Measurements from ENCODE around the gene MAP3K19.

MAP3K19 gene

GRCh38 chr2:135076556-135076955 is 29.3 kb upstream of the MAP3K19 start:
- Histone ChIP-seq H3K27me3 (ENCODE audit: control insufficient read depth in 1 of 2, insufficient read depth in 2 of 2, low read length in 2 of 2) (no peaks in the 10 kb centered on the region), H3K9ac (ENCODE audit: low read length) (no peak overlapping the region), H3K36me3 (ENCODE audit: insufficient read depth, low read length) (no peaks in the 10 kb centered on the region), H3K4me3 (ENCODE audit: low read depth in 1 of 2, low read length in 2 of 2) (no peak overlapping the region), H3K27ac (ENCODE audit: low read depth, low read length) (no peak overlapping the region), H3K4me1 (ENCODE audit: insufficient read depth, low read length) (peaks cover 8% of the 10 kb centered on the region), H3K9me3 (ENCODE audit: low read length) (no peaks in the 10 kb centered on the region)

- Histone ChIP-seq H3K27me3 (ENCODE audit: control insufficient read depth in 1 of 2, insufficient read depth in 2 of 2, low read length in 2 of 2) (no peaks in the 10 kb centered on the region), H3K36me3 (ENCODE audit: insufficient read depth, low read length) (no peaks in the 10 kb centered on the region), H3K27ac (ENCODE audit: low read depth, low read length) (no peak overlapping the region), H3K9ac (ENCODE audit: low read length) (no peak overlapping the region), H3K4me3 (ENCODE audit: low read depth in 1 of 2, low read length in 2 of 2) (no peak overlapping the region), H3K4me1 (ENCODE audit: insufficient read depth, low read length) (peaks cover 8% of the 10 kb centered on the region), H3K9me3 (ENCODE audit: low read length) (no peaks in the 10 kb centered on the region)
These were observed 27.0 kb upstream of the MAP3K19 start for GRCh38 chr2:135074216-135074615.

- Histone ChIP-seq H3K9ac (ENCODE audit: low read length) (no peak overlapping the region), H3K9me3 (ENCODE audit: low read length) (no peaks in the 10 kb centered on the region), H3K27me3 (ENCODE audit: control insufficient read depth in 1 of 2, insufficient read depth in 2 of 2, low read length in 2 of 2) (no peaks in the 10 kb centered on the region), H3K36me3 (ENCODE audit: insufficient read depth, low read length) (no peaks in the 10 kb centered on the region), H3K27ac (ENCODE audit: low read depth, low read length) (no peak overlapping the region), H3K4me3 (ENCODE audit: low read depth in 1 of 2, low read length in 2 of 2) (no peak overlapping the region), H3K4me1 (ENCODE audit: insufficient read depth, low read length) (peaks cover 9% of the 10 kb centered on the region)
These were observed 25.1 kb upstream of the MAP3K19 start for GRCh38 chr2:135072125-135072997.

- no peak overlapping the region for H3K4me3 ChIP-seq (ENCODE audit: low read depth in 1 of 2, low read length in 2 of 2)
- H3K9me3 ChIP-seq (ENCODE audit: low read length), result no peaks in the 10 kb centered on the region
- H3K9ac ChIP-seq (ENCODE audit: low read length), result no peak overlapping the region
- no peaks in the 10 kb centered on the region for H3K27me3 ChIP-seq (ENCODE audit: control insufficient read depth in 1 of 2, insufficient read depth in 2 of 2, low read length in 2 of 2)
- H3K27ac ChIP-seq (ENCODE audit: low read depth, low read length), result no peak overlapping the region
- peaks cover under 1% of the 10 kb centered on the region for H3K36me3 ChIP-seq (ENCODE audit: insufficient read depth, low read length)
- H3K4me1 ChIP-seq (ENCODE audit: insufficient read depth, low read length), result peaks cover 23% of the 10 kb centered on the region
These were observed 19.5 kb upstream of the MAP3K19 start for GRCh38 chr2:135066710-135067109.

- H3K9ac ChIP-seq (ENCODE audit: low read length), result no peak overlapping the region
- H3K4me1 ChIP-seq (ENCODE audit: insufficient read depth, low read length), result peaks cover 23% of the 10 kb centered on the region
- no peak overlapping the region for H3K4me3 ChIP-seq (ENCODE audit: low read depth in 1 of 2, low read length in 2 of 2)
- H3K27ac ChIP-seq (ENCODE audit: low read depth, low read length), result no peak overlapping the region
- H3K27me3 ChIP-seq (ENCODE audit: control insufficient read depth in 1 of 2, insufficient read depth in 2 of 2, low read length in 2 of 2), result no peaks in the 10 kb centered on the region
- no peaks in the 10 kb centered on the region for H3K9me3 ChIP-seq (ENCODE audit: low read length)
- H3K36me3 ChIP-seq (ENCODE audit: insufficient read depth, low read length), result peaks cover 10% of the 10 kb centered on the region
These were observed 16.9 kb upstream of the MAP3K19 start for GRCh38 chr2:135064149-135064548.

GRCh38 chr2:135063210-135063609 is 16.0 kb upstream of the MAP3K19 start:
- Histone ChIP-seq H3K9ac (ENCODE audit: low read length) (no peak overlapping the region), H3K36me3 (ENCODE audit: insufficient read depth, low read length) (peaks cover 10% of the 10 kb centered on the region), H3K27ac (ENCODE audit: low read depth, low read length) (no peak overlapping the region), H3K9me3 (ENCODE audit: low read length) (no peaks in the 10 kb centered on the region), H3K4me3 (ENCODE audit: low read depth in 1 of 2, low read length in 2 of 2) (no peak overlapping the region), H3K4me1 (ENCODE audit: insufficient read depth, low read length) (peaks cover 23% of the 10 kb centered on the region), H3K27me3 (ENCODE audit: control insufficient read depth in 1 of 2, insufficient read depth in 2 of 2, low read length in 2 of 2) (no peaks in the 10 kb centered on the region)

GRCh38 chr2:135059577-135059976 is 12.3 kb upstream of the MAP3K19 start:
- no peak overlapping the region for H3K4me3 ChIP-seq (ENCODE audit: low read depth in 1 of 2, low read length in 2 of 2)
- no peak overlapping the region for H3K9ac ChIP-seq (ENCODE audit: low read length)
- peaks cover 10% of the 10 kb centered on the region for H3K36me3 ChIP-seq (ENCODE audit: insufficient read depth, low read length)
- no peak overlapping the region for H3K27ac ChIP-seq (ENCODE audit: low read depth, low read length)
- H3K4me1 ChIP-seq (ENCODE audit: insufficient read depth, low read length), result peaks cover 12% of the 10 kb centered on the region
- no peaks in the 10 kb centered on the region for H3K27me3 ChIP-seq (ENCODE audit: control insufficient read depth in 1 of 2, insufficient read depth in 2 of 2, low read length in 2 of 2)
- H3K9me3 ChIP-seq (ENCODE audit: low read length), result no peaks in the 10 kb centered on the region

- no peaks in the 10 kb centered on the region for H3K27me3 ChIP-seq (ENCODE audit: control insufficient read depth in 1 of 2, insufficient read depth in 2 of 2, low read length in 2 of 2)
- peaks cover 17% of the 10 kb centered on the region for H3K4me1 ChIP-seq (ENCODE audit: insufficient read depth, low read length)
- H3K36me3 ChIP-seq (ENCODE audit: insufficient read depth, low read length), result peaks cover 10% of the 10 kb centered on the region
- H3K9me3 ChIP-seq (ENCODE audit: low read length), result no peaks in the 10 kb centered on the region
- no peak overlapping the region for H3K27ac ChIP-seq (ENCODE audit: low read depth, low read length)
- no peak overlapping the region for H3K4me3 ChIP-seq (ENCODE audit: low read depth in 1 of 2, low read length in 2 of 2)
- no peak overlapping the region for H3K9ac ChIP-seq (ENCODE audit: low read length)
These were observed 9.5 kb upstream of the MAP3K19 start for GRCh38 chr2:135056790-135057189.

- Histone ChIP-seq H3K9me3 (ENCODE audit: low read length) (no peaks in the 10 kb centered on the region), H3K4me1 (ENCODE audit: insufficient read depth, low read length) (peaks cover 17% of the 10 kb centered on the region), H3K4me3 (ENCODE audit: low read depth in 1 of 2, low read length in 2 of 2) (no peak overlapping the region), H3K9ac (ENCODE audit: low read length) (no peak overlapping the region), H3K27ac (ENCODE audit: low read depth, low read length) (no peak overlapping the region), H3K27me3 (ENCODE audit: control insufficient read depth in 1 of 2, insufficient read depth in 2 of 2, low read length in 2 of 2) (no peaks in the 10 kb centered on the region), H3K36me3 (ENCODE audit: insufficient read depth, low read length) (no peaks in the 10 kb centered on the region)
These were observed 8.0 kb upstream of the MAP3K19 start for GRCh38 chr2:135055182-135055786.

GRCh38 chr2:135052997-135053474 is 5.8 kb upstream of the MAP3K19 start:
- Histone ChIP-seq H3K27ac (ENCODE audit: low read depth, low read length) (peak overlapping the region; percentile 74), H3K4me1 (ENCODE audit: insufficient read depth, low read length) (peaks cover 17% of the 10 kb centered on the region), H3K4me3 (ENCODE audit: low read depth in 1 of 2, low read length in 2 of 2) (peak overlapping the region; percentile 87 to 88), H3K9me3 (ENCODE audit: low read length) (no peaks in the 10 kb centered on the region), H3K9ac (ENCODE audit: low read length) (peak overlapping the region; percentile 89), H3K27me3 (ENCODE audit: control insufficient read depth in 1 of 2, insufficient read depth in 2 of 2, low read length in 2 of 2) (no peaks in the 10 kb centered on the region), H3K36me3 (ENCODE audit: insufficient read depth, low read length) (no peaks in the 10 kb centered on the region)

GRCh38 chr2:135052042-135052876 is 5.0 kb upstream of the MAP3K19 start, which contains the start of gene RAB3GAP1:
Gene RAB3GAP1 (plus strand): TSS chr2:135052292. CDS start chr2:135052308, 16 bp downstream.
- Histone ChIP-seq H3K4me3 (ENCODE audit: low read depth in 1 of 2, low read length in 2 of 2) (peak within 1 kb of the TSS; percentile 87 to 88), H3K9ac (ENCODE audit: low read length) (peak within 1 kb of the TSS; percentile 89), H3K36me3 (ENCODE audit: insufficient read depth, low read length) (no peaks in the 10 kb centered on the region), H3K4me1 (ENCODE audit: insufficient read depth, low read length) (peaks cover 17% of the 10 kb centered on the region), H3K9me3 (ENCODE audit: low read length) (no peaks in the 10 kb centered on the region), H3K27me3 (ENCODE audit: control insufficient read depth in 1 of 2, insufficient read depth in 2 of 2, low read length in 2 of 2) (no peaks in the 10 kb centered on the region), H3K27ac (ENCODE audit: low read depth, low read length) (peak within 1 kb of the TSS; percentile 74)

Measured in muscle layer of colon (tissue), 2 donors.